Measurements from ENCODE around the gene EPS8L3. TPM values are rescaled to one million over a fixed set of nuclear protein-coding genes. Genes with fewer than 3 reads are reported as not detected.

EPS8L3 gene
- total and polyA plus RNA-seq, 9 of the 15 experiments (the other 6 are each of a cell fraction or from before 2014, with no cell fraction given) = 0.09 to 0.42 (median 0.14) TPM; not detected in 5

DNA sequence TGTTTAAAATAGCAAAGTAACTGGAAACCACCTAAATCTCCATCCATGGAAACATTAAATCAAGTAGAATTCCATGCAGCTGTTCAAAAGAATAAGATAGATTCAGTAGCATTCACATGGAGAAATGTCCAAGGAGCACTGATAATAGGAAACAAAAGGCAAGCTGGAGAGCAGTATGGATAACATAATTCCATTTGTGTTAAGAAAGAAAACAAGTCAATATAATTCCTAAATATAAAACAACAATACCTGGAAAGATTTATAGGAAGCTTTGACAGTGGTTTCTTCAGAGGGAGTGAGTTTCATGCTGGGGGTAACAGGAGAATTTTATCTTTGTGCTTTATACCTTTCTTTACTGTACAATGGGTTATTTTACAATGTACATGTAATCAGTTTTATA is 36.6 kb upstream of the EPS8L3 start:
- Histone ChIP-seq H3K4me1 (replicated peaks in 1 of 2; ENCODE audit: control insufficient read depth in 2 of 2, insufficient read depth in 2 of 2, low read length in 2 of 2) (peaks cover 10% of the 10 kb centered on the region in 2 experiments), H3K79me2 (ENCODE audit: control insufficient read depth, insufficient read depth, low read length) (no peaks in the 10 kb centered on the region), H3K9me1 (ENCODE audit: control insufficient read depth, insufficient read depth, low read length) (no peaks in the 10 kb centered on the region), H3K27ac (ENCODE audit: extremely low read depth, low read depth, low read length) (no peak overlapping the region), H3K36me3 (ENCODE audit: control insufficient read depth, insufficient read depth, low read length) (no peaks in the 10 kb centered on the region), H3K9ac (ENCODE audit: insufficient read depth in 1 of 2, low read depth in 2 of 2, low read length in 2 of 2) (no peak overlapping the region), H3K4me3 (no peak overlapping the region), H2AFZ (ENCODE audit: low read depth, low read length) (no peak overlapping the region), H3K9me3 (replicated peaks; ENCODE audit: control insufficient read depth, insufficient read depth, low read depth, low read length) (no peaks in the 10 kb centered on the region), H3K4me2 (ENCODE audit: insufficient read depth, low read length) (no peak overlapping the region), H4K20me1 (replicated peaks; ENCODE audit: control insufficient read depth, insufficient read depth, low read length) (no peaks in the 10 kb centered on the region), H3K27me3 (ENCODE audit: control insufficient read depth in 2 of 2, insufficient read depth in 2 of 2, low read length in 2 of 2) (no peaks in the 10 kb centered on the region)
- ChIA-PET CTCF (ENCODE audit: low intra/inter-chr PET ratio) (interaction anchor here (0.6 kb wide), 1 partner anchor 9 kb away, joined by 4 read pairs; no protein-coding TSS in a partner anchor), POLR2A (no interaction called here)
- DNase-seq (ENCODE audit: extremely low read depth in 1 of 4, low spot score in 3 of 4) (no peak), ATAC-seq (no peak), FAIRE-seq (peak; percentile 32)
- intact Hi-C loops (cut with micrococcal nuclease) = no loop called here
- in situ Hi-C loops (cut with MboI) = no loop called here
- no TSS peak for BruUV-seq (replicated peaks)
- TF ChIP-seq SIX5 (IDR thresholded peaks at IDR 0.05; ENCODE audit: borderline replicate concordance in 1 of 2, insufficient read depth in 1 of 2, low read depth in 1 of 2, low read length in 2 of 2) (no peak), CBFB (CRISPR knock-in tag; IDR thresholded peaks at IDR 0.05) (no peak)

DNA sequence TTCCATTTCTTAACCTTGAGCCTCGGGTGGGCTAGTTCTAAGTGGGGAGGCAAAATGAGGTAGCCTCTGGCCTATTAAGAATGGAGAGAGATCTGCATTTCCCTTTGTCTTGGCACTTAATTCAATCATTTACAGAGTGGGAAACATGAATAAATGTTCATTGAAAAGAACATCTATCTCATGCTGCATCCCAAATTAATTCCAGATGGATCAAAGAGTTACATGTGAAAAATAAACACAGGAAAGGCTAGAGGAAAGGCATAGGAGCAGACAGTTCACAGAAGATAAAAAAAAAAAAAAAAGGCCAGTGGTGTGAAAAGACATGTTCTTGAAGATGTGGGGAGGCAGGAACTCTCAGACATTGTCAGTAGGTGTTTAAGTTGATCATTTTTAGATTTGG is 35.7 kb upstream of the EPS8L3 start:
- no peak for FAIRE-seq
- Histone ChIP-seq H3K27ac (ENCODE audit: extremely low read depth, low read depth, low read length) (no peak overlapping the region), H3K27me3 (ENCODE audit: control insufficient read depth in 2 of 2, insufficient read depth in 2 of 2, low read length in 2 of 2) (no peaks in the 10 kb centered on the region), H3K79me2 (ENCODE audit: control insufficient read depth, insufficient read depth, low read length) (no peaks in the 10 kb centered on the region), H2AFZ (ENCODE audit: low read depth, low read length) (no peak overlapping the region), H3K36me3 (ENCODE audit: control insufficient read depth, insufficient read depth, low read length) (no peaks in the 10 kb centered on the region), H3K4me2 (ENCODE audit: insufficient read depth, low read length) (no peak overlapping the region), H3K9me3 (replicated peaks; ENCODE audit: control insufficient read depth, insufficient read depth, low read depth, low read length) (no peaks in the 10 kb centered on the region), H3K9me1 (ENCODE audit: control insufficient read depth, insufficient read depth, low read length) (no peaks in the 10 kb centered on the region), H3K9ac (ENCODE audit: insufficient read depth in 1 of 2, low read depth in 2 of 2, low read length in 2 of 2) (no peak overlapping the region), H3K4me3 (no peak overlapping the region), H3K4me1 (replicated peaks in 1 of 2; ENCODE audit: control insufficient read depth in 2 of 2, insufficient read depth in 2 of 2, low read length in 2 of 2) (peaks cover 16 to 17% of the 10 kb centered on the region in 2 experiments), H4K20me1 (replicated peaks; ENCODE audit: control insufficient read depth, insufficient read depth, low read length) (no peaks in the 10 kb centered on the region)
- CTCF ChIA-PET (ENCODE audit: low intra/inter-chr PET ratio) = no interaction called here
- no peak for TF ChIP-seq FOXP4 (CRISPR knock-in tag; IDR thresholded peaks at IDR 0.05; ENCODE audit: borderline replicate concordance)
- no peak for TF ChIP-seq E2F1 (CRISPR knock-in tag; IDR thresholded peaks at IDR 0.05)
- TF ChIP-seq BACH1 (tag; IDR thresholded peaks at IDR 0.05) = no peak
- TF ChIP-seq PHB (CRISPR knock-in tag; IDR thresholded peaks at IDR 0.05) = no peak
- no peak for TF ChIP-seq EZH2 (IDR thresholded peaks at IDR 0.05; ENCODE audit: borderline replicate concordance, low read depth, low read length)
- no peak for TF ChIP-seq ZNF253 (CRISPR knock-in tag; conservative IDR thresholded peaks at IDR 0.05)
- no peak for DNase-seq (ENCODE audit: extremely low read depth in 1 of 4, low spot score in 3 of 4)
- no peak for ATAC-seq
- in situ Hi-C loops (cut with MboI) (no loop called here), intact Hi-C loops (cut with micrococcal nuclease) (no loop called here)
- no TSS peak for BruUV-seq (replicated peaks)
- 42% methylated on average over 1 of the region's 1 CpG for WGBS (ENCODE audit: insufficient coverage, low coverage, missing lambda C conversion rate)
- POLR2A ChIA-PET = no interaction called here
